Astrocyte of the cerebellum (primary cell): ENCODE results near the gene STXBP5L.

ENCODE experiments used
- DNase-seq: peaks from one replicate; pipeline ENCODE4 v3.0.0-alpha.2; 2011; ENCODE audit warnings: low read depth
- H3K4me3 ChIP-seq: 2 replicates; pipeline ENCODE4 v1.5.1; 2011; ENCODE audit warnings: mild to moderate bottlenecking, low read depth, low read length, moderate library complexity
- CTCF ChIP-seq: IDR thresholded peaks from 2 replicates; pipeline ENCODE4 v1.5.1; 2012; ENCODE audit warnings: low read length, low read depth, moderate library complexity, mild to moderate bottlenecking; ENCODE audit errors: missing control alignments
- in situ Hi-C: cut with HindIII; loops from 2 replicates; pipeline ENCODE4 v1.10.0; 2017; ENCODE audit warnings: low sequenced_read_pairs

STXBP5L gene

GRCh38 chr3:120983841-120984240 is 75.8 kb downstream of the STXBP5L start:
- in situ Hi-C loops, result no loop called here
- DNase-seq, result no peak
- TF ChIP-seq CTCF, result no peak
- H3K4me3 ChIP-seq, result no peak overlapping the region

GRCh38 chr3:120985242-120985641 is 77.2 kb downstream of the STXBP5L start:
- DNase-seq, result no peak
- H3K4me3 ChIP-seq, result no peak overlapping the region
- no peak for TF ChIP-seq CTCF
- in situ Hi-C loops, result no loop called here

DNA sequence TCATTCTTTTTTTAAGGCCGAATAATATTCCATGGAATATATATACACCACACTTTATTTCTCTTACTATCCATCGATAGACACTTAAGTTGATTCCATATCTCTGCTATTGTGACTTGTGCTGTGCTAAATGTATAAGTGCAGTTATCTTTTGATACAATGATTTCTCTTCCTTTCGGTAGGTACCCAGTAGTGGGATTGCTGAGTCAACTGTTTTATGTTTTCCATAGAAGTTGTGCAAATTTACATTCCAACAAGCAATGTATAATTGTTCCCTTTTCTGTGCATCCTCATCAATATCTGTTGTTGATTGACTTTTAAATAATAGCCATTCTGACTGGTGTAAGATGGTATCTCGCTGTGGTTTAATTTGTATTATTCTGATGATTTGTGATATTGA is 81.0 kb downstream of the STXBP5L start:
- in situ Hi-C loops, result no loop called here
- DNase-seq, result no peak

DNA sequence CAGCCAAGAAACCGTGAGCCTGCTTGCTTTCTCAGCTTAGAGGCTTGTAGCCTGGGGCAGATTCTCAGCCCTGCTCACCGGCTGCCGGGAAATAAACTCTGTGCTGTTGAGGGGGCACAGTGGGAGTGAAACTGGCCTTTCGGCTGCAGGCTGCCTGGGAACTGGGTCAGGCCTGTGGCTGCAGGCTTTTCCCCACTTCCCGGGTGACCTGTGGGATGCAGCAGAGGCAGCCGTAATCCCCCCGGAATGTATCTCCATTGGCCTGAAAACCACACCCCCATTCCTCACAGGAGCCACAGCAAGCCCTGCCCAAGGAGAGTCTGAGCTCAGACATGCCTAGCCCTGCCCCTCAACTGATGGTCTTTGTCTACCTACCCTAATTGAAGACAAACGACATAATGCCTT is 110.9 kb downstream of the STXBP5L start:
- H3K4me3 ChIP-seq, result no peak overlapping the region
- no peak for TF ChIP-seq CTCF
- DNase-seq, result no peak
- in situ Hi-C loops, result no loop called here

More for the DNA sequence above, 81.0 kb downstream of the STXBP5L start:
- no peak for TF ChIP-seq CTCF
- no peak overlapping the region for H3K4me3 ChIP-seq

DNA sequence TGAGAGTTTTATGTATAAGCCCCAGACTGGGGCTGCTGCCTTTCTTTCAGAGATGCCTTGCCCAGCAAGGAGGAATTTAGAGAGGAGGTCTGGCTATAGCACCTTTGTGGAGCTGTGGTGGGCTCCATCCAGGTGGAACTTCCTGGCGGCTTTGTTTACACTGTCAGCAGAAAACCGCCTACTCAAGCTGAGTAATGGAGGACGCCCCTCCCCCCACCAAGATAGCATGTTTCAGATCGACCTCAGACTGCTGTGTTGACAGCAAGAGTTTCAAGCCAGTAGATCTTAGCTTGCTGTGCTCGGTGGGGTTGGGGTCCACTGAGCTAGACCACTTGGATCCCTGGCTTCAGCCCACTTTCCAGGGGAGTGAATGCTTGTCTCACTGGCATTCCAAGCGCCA is 155.6 kb downstream of the STXBP5L start:
- DNase-seq, result no peak
- TF ChIP-seq CTCF, result no peak
- in situ Hi-C loops, result no loop called here
- no peak overlapping the region for H3K4me3 ChIP-seq

DNA sequence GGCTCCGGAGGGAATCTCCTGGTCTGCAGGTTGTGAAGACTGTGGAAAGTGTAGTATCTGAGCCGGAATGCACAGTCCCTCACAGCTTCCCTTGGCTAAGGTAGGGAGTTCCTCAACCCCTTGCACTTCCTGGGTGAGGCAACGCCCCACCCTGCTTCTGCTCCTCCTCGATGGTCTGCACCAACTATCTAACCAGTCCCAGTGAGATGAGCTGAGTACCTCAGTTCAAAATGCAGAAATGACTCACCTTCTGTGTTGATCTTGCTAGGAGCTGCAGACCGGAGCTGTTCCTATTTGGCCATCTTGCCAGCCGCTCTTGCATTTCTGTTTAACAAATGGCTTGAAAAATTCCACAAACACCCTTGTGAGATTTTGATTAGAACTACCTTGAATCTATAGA is 156.1 kb downstream of the STXBP5L start:
- no peak for TF ChIP-seq CTCF
- DNase-seq, result no peak
- in situ Hi-C loops, result no loop called here
- H3K4me3 ChIP-seq, result no peak overlapping the region

- in situ Hi-C loops, result no loop called here
These were observed 164.1 kb downstream of the STXBP5L start for GRCh38 chr3:121072133-121072532.

More at GRCh38 chr3:121072133-121072532, 164.1 kb downstream of the STXBP5L start:
- no peak for DNase-seq
- H3K4me3 ChIP-seq, result no peak overlapping the region
- no peak for TF ChIP-seq CTCF
